HG03457 (cell line): Measurements from ENCODE around the gene IGSF11.

ENCODE experiments used
- ATAC-seq: cut with Tn5 transposase; IDR thresholded peaks from one replicate; pipeline ENCODE4 v1.9.1; 2021; ENCODE audit warnings: moderate number of reproducible peaks; ENCODE audit not compliant: unreplicated experiment

IGSF11 gene

GRCh38 chr3:118951089-118951488 is 83.6 kb downstream of the IGSF11 start:
- no peak for ATAC-seq

GRCh38 chr3:118949113-118949760 is 85.4 kb downstream of the IGSF11 start:
- ATAC-seq: no peak

DNA sequence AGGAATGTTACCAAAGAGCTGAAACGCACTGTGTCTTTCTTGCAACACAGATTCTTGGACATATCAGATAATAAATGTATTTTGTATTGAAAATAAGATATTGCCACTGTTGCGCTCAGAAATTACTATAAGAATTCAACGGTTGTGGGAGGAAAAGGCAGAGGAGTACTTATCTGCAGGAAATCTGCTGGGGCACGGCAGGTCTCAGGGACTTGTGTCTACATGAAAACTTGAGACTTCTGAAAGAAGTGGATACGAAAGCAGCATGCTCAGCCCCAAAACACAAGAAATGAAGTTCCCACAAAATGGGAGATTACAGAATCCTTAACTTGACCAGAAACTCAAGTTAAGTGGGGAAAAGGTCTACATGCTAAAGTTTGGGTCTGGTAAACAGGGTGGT is 86.5 kb downstream of the IGSF11 start:
- ATAC-seq: no peak

DNA sequence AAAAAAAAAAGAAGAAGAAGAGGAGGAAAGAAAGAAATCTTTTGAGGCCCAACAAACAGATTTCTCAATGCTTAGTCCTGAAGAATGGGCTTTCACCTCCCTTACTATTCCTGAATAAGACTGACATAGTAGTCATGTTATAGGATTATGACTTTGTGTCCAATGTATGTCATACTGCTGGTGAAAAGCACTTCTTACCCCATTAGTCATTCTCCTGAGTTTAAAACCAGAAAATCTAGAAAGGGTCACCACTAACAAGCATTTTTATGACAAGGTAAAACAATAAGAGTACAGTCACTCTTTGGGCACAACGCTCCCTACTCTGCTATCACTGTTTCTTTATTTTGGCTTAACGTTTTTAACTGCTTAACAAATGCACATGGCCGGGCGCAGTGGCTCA is 88.2 kb downstream of the IGSF11 start:
- no peak for ATAC-seq

DNA sequence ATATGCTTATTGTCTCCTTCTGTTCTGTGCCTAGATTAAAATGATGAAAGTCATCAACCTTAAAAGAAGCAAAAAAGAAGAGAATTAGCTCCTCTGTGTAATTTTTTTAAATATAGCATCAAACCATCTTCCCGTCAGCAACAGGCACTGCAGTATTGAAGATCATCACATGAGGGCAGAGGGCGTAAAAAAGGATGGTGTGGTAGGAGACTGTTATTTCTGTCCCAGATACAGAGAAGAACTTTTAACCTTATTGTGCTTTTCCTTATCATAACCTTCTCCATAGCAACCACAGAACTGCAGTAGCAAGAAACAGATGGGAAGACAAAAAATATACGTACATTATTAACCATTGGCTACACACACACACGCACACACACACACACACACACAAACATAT is 88.8 kb downstream of the IGSF11 start:
- no peak for ATAC-seq

DNA sequence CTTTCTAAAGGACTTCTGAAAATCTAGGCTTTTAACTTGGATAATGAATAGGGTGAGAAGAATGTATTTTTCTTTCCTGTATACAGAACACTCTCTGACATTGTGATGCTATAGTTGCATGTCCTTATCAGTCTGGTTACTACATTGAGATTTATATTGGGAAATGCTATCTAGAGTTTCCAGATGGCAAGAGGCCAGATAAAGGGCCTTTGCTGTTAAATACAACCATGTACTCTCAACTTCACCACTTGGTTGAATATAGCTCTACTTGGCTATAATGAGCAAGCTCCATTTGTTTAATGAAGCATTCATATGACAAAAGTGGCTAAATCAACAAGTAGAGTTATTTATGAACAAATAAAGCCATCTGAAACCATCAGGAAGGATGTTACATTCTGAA is 91.0 kb downstream of the IGSF11 start:
- ATAC-seq: no peak

DNA sequence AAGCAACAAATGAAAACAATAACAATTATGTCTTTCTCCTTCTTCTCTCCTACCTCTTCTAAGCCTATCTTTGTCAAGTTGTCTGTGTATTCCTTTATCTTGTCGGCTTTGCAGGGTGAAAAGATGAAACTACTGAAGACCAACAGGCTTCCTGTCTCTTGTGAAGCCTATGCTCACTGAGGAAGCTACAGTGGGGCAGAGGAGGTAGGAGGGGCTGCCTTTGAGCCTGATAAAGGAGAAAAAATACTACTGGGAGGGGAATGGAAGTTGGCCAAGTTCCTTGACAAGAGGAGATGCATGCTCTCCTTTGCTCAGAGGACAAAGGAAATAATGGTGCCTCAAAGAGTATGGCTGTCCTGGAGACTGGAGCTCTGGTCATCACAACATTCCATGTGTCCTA is 92.0 kb downstream of the IGSF11 start:
- no peak for ATAC-seq

DNA sequence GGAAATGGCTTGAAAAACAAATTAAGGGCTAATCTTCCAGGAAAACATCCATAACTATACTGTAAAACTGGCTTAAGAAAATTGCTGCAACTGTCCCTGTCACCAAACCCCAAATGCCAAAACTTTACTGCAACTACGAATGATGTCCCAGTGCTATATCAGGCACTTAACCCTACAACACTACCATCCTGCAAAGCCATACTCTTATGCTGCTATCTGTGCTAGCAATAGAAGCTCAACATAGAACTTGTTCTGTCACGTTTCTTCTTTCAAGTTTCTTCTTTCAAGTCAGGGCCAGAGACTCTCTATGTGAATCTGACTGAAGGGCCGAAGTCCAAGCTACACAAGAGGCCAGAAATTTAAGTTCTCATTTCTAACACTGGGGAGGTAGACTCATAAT is 92.5 kb downstream of the IGSF11 start:
- no peak for ATAC-seq

DNA sequence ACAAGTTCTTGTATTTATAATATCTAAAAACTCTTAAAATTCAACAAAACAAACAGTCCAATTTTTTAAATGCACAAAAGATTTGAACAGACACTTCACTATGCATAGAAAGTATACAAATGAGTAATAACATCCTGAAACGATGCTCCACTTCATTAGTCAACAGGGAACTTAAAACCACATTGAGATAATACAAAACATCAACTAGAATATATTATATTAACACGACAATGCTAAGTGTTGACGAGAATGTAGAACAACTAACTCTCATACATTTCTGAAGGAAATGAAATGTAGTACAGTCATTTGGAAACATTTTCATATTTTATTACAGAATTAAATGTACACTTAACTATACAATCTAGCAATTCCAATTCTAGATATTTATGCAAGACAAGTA is 93.4 kb downstream of the IGSF11 start:
- no peak for ATAC-seq

DNA sequence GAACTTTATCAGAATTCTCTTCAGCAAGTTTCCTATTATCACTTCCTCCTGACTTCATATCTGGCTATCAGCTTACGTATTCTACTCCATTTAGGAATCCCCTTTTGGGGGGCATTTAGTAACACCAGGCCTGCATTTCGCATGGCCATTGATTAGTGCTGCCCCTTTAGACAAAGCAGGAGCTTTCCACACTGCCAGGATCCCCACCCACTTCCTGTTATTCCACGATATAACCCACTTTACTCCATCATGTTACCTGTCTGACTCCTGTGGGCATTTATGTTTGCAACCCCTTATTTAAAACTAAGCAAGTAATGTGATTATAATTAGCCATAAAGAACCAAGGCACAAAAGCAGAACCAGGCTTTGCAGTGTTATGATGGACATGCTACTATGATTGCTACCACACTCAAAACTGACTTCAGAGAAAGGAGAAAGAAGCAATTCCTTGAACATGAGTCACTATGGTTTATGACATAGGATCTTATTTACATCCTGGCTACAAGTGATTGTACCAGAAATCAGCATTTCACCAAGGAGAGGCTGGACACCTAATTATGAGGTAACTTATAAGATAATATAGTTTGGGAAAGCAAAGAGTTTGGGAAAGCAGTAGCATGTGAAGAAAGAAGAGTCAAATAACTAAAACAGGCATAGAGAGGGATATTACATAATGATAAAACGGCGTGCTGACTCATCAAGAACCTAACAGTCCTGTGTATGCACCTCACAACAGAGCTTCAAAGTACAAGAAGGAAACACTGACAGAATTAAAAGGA is 96.3 kb downstream of the IGSF11 start:
- ATAC-seq: no peak

- no peak for ATAC-seq
These were observed 97.8 kb downstream of the IGSF11 start for GRCh38 chr3:118936811-118937210.

DNA sequence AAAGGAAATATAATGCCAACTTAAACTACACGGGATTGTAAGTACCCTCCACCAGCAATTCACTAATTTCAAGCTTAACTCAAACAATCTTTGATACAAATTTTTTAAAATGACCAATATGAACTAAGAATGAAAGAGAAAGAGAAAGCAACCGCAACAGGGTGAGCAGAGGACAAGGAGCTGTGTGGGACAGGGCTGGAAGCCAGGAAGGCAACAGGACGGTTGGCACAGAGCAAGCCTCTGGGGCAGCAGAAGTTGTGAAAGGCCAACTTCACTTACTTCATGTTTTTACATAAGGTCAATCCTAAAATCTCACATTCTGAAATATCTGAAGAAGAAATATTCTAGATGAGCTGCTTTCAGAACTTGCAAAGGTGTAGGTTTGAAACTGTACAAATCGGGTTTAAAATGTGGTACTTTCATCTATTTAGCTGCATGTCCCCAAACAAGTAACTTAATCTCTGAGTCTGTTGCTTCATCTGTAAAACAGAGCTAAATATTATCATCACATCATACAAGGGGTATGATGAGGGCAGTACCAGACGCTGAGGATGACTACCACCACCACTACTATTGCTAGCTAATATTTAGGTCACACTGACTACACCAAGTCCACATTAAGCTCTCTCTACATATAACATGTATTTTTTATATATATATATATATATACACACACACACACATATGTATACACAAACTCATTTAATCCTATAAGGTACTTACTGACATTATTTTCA is 101.7 kb downstream of the IGSF11 start:
- ATAC-seq: no peak

GRCh38 chr3:118931996-118932395 is 102.7 kb downstream of the IGSF11 start:
- ATAC-seq: no peak

DNA sequence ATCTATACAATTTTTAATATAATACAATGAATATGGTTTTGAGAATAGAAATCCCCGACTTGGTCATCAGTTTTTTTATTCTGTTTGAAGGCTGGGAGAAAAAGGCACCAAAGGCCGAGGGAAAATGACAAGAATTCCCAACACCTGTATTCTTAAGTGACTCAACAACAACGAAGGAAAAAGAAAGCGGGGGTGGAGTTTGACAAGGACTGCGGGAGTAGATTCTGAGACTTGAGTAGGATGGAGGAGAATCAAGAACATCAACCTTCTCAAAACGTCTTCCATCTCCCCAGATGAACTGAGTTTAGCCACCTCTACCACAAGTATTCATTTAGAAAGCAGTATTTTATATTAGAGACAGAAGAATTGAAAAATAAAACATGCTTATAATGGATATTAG is 107.2 kb downstream of the IGSF11 start:
- ATAC-seq: no peak

GRCh38 chr3:118912188-118912587 is 122.5 kb downstream of the IGSF11 start:
- no peak for ATAC-seq

- ATAC-seq: no peak
These were observed 124.3 kb downstream of the IGSF11 start for GRCh38 chr3:118910332-118910731.

- ATAC-seq: no peak
These were observed 124.9 kb downstream of the IGSF11 start for GRCh38 chr3:118909763-118910162.

GRCh38 chr3:118907909-118908308 is 126.7 kb downstream of the IGSF11 start:
- ATAC-seq: no peak

- no peak for ATAC-seq
These were observed 133.7 kb downstream of the IGSF11 start for GRCh38 chr3:118900737-118901525.

DNA sequence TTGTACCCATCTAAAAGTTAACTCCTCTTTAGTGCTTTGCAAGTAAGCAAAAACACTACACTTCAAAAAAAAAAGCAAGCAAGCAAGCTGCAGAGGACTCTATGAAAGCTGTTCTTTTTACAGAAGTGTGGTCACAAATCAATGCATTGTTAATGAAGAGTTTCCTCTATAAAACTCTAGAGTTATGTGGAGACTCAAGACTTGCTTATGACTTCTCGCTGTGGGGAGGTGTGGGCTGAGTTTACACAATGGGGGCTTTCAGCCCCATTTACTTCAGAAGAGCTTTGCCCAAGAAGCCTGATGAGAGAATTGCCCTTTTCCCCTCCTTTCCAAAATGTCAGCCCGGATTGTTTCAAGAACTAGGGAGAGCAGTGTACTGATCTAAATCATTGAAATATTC is 144.4 kb downstream of the IGSF11 start:
- ATAC-seq: no peak

DNA sequence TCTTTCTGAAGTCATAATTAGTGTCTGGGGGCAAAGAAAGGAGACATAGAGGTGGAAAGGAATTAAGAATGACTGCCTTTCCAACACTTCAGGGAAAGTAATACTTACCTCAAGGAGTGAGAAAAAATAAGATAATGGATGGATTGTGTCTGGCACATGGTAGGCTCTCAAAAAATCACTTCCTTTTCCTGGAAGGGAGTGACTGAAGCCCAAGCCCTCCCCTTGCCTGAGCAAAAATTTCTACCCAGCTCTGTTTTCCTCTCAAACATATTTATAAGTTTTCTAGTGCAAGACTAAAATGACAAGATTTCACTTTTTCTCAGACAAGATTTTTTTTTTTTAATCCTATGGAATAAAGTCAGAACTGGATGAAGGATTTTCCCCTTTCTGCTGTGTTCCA is 145.0 kb downstream of the IGSF11 start:
- ATAC-seq: no peak
